IMR-90 (cell line): ENCODE measurements around the gene OR4K17. TPM values are rescaled to one million over a fixed set of nuclear protein-coding genes. Genes with fewer than 3 reads are reported as not detected.

Experiments
- ATAC-seq: fragments of 200-7000 bp; cut with Tn5 transposase; 2 replicates; pipeline ENCODE4 v1.9.1; 2020; ENCODE audit warnings: low read depth, mild to moderate bottlenecking, moderate library complexity
- BruUV-seq: library from RNA; stranded (reverse); fragments of 400-500 nt; replicated peaks from 2 replicates; lab custom pipeline; 2021; lab: Mats Ljungman, UMichigan
- CTCF ChIA-PET: fragments of 300-600 bp; formaldehyde crosslinking; extraction: SDS; loops from one replicate; lab custom pipeline; 2021; ENCODE audit warnings: antibody characterized with exemption; lab: Yijun Ruan, JAX
- POLR2A ChIA-PET: fragments of 300-600 bp; sonication (Branson Sonifier 250); formaldehyde crosslinking; loops from one replicate; lab custom pipeline; 2022; ENCODE audit warnings: antibody characterized with exemption; ENCODE audit not compliant: unreplicated experiment; lab: Charles Lee
- DNase-seq: peaks from one replicate; pipeline ENCODE4 v3.0.0; 2013
- H2AFZ ChIP-seq: replicated peaks from 2 replicates; pipeline ENCODE3; 2013; ENCODE audit warnings: low read length, mild to moderate bottlenecking; ENCODE audit not compliant: poor library complexity
- H2AK5ac ChIP-seq: 2 replicates; pipeline ENCODE4 v1.6.1; 2013; ENCODE audit warnings: low read depth, low read length, inconsistent platforms
- H2AK9ac ChIP-seq: replicated peaks from 2 replicates; pipeline ENCODE3; 2013; ENCODE audit warnings: mild to moderate bottlenecking, low read depth, low read length, moderate library complexity; ENCODE audit not compliant: poor library complexity
- H2BK120ac ChIP-seq: 2 replicates; pipeline ENCODE4 v1.6.1; 2013; ENCODE audit warnings: low read depth, low read length, inconsistent platforms
- H2BK15ac ChIP-seq: 3 replicates; pipeline ENCODE4 v1.6.1; 2013; ENCODE audit warnings: low read depth, low read length, inconsistent platforms
- H2BK20ac ChIP-seq: 2 replicates; pipeline ENCODE4 v1.6.1; 2013; ENCODE audit warnings: low read depth, mild to moderate bottlenecking, inconsistent platforms, low read length, moderate library complexity
- H2BK5ac ChIP-seq: 2 replicates; pipeline ENCODE4 v1.6.1; 2013; ENCODE audit warnings: mild to moderate bottlenecking, low read depth, low read length, inconsistent platforms; ENCODE audit not compliant: poor library complexity, severe bottlenecking
- H3K14ac ChIP-seq: replicated peaks from 2 replicates; pipeline ENCODE4 v1.6.1; 2013; ENCODE audit warnings: low read depth, low read length, inconsistent platforms
- H3K18ac ChIP-seq: 2 replicates; pipeline ENCODE4 v1.6.1; 2013; ENCODE audit warnings: low read depth, low read length, control low read depth
- H3K23ac ChIP-seq: 2 replicates; pipeline ENCODE4 v1.6.1; 2013; ENCODE audit warnings: low read depth, low read length, inconsistent platforms
- H3K27ac ChIP-seq: 2 replicates; pipeline ENCODE4 v1.5.1; 2013; ENCODE audit warnings: mild to moderate bottlenecking, control low read depth, low read length; ENCODE audit not compliant: insufficient read depth
- H3K27me3 ChIP-seq: 2 replicates; pipeline ENCODE4 v1.6.1; 2013; ENCODE audit warnings: low read length; ENCODE audit not compliant: control insufficient read depth, insufficient read depth
- H3K36me3 ChIP-seq: 2 replicates; pipeline ENCODE4 v1.6.1; 2013; ENCODE audit warnings: low read length, mixed read lengths; ENCODE audit not compliant: control insufficient read depth, insufficient read depth
- H3K4ac ChIP-seq: 2 replicates; pipeline ENCODE4 v1.6.1; 2013; ENCODE audit warnings: low read depth, low read length, inconsistent platforms
- H3K4me1 ChIP-seq: 2 replicates; pipeline ENCODE4 v1.6.1; 2013; ENCODE audit warnings: low read length, mixed read lengths; ENCODE audit not compliant: control insufficient read depth, insufficient read depth
- H3K4me2 ChIP-seq: 2 replicates; pipeline ENCODE4 v1.6.1; 2013; ENCODE audit warnings: low read depth, mild to moderate bottlenecking, control low read depth, low read length, moderate library complexity
- H3K4me3 ChIP-seq: 2 replicates; pipeline ENCODE4 v1.5.1; 2013; ENCODE audit warnings: low read depth, mild to moderate bottlenecking, control low read depth, low read length, moderate library complexity; ENCODE audit not compliant: insufficient read depth
- H3K56ac ChIP-seq: 2 replicates; pipeline ENCODE4 v1.6.1; 2013; ENCODE audit warnings: low read length, inconsistent platforms; ENCODE audit not compliant: insufficient read depth; ENCODE audit errors: extremely low read depth
- H3K79me1 ChIP-seq, 2 experiments: 2 replicates each; pipeline ENCODE4 v1.6.1; 2013; ENCODE audit warnings: low read length in 2 of 2, inconsistent platforms in 1 of 2, low read depth in 1 of 2
- H3K9ac ChIP-seq: 2 replicates; pipeline ENCODE4 v1.6.1; 2013; ENCODE audit warnings: low read depth, low read length, control low read depth
- H3K9me1 ChIP-seq: 2 replicates; pipeline ENCODE4 v1.6.1; 2013; ENCODE audit warnings: low read length, inconsistent platforms; ENCODE audit not compliant: insufficient read depth
- H3K9me3 ChIP-seq: 2 replicates; pipeline ENCODE4 v1.6.1; 2013; ENCODE audit warnings: low read length; ENCODE audit not compliant: control insufficient read depth, insufficient read depth
- H4K20me1 ChIP-seq: 2 replicates; pipeline ENCODE4 v1.6.1; 2013; ENCODE audit warnings: low read length, inconsistent platforms; ENCODE audit not compliant: insufficient read depth
- H4K5ac ChIP-seq: 2 replicates; pipeline ENCODE4 v1.6.1; 2013; ENCODE audit warnings: mild to moderate bottlenecking, low read depth, low read length, control low read depth
- H4K8ac ChIP-seq, 2 experiments: 2 replicates each; pipeline ENCODE4 v1.6.1; 2013; ENCODE audit warnings: low read depth in 2 of 2, low read length in 2 of 2, control low read depth in 1 of 2, inconsistent platforms in 1 of 2
- H4K91ac ChIP-seq: 2 replicates; pipeline ENCODE4 v1.6.1; 2013; ENCODE audit warnings: low read depth, low read length, inconsistent platforms; ENCODE audit not compliant: insufficient read depth
- BHLHE40 ChIP-seq: fragments of 150-350 bp; IDR thresholded peaks from 2 replicates; pipeline ENCODE4 v1.6.1; 2016; ENCODE audit warnings: mild to moderate bottlenecking, low read depth, low read length
- CEBPB ChIP-seq: IDR thresholded peaks from 2 replicates; pipeline ENCODE4 v1.6.1; 2012; ENCODE audit warnings: low read depth, low read length, improper control_type of control experiment
- CHD1 ChIP-seq: IDR thresholded peaks from 2 replicates; pipeline ENCODE4 v1.6.1; 2012; ENCODE audit warnings: low read depth, low read length, improper control_type of control experiment
- FOS ChIP-seq: fragments of 150-350 bp; IDR thresholded peaks from 2 replicates; pipeline ENCODE4 v1.6.1; 2016; ENCODE audit warnings: low read depth, low read length
- MAFK ChIP-seq: IDR thresholded peaks from 2 replicates; pipeline ENCODE4 v1.6.1; 2012; ENCODE audit warnings: low read depth, low read length, improper control_type of control experiment
- MAZ ChIP-seq: IDR thresholded peaks from 2 replicates; pipeline ENCODE4 v1.6.1; 2012; ENCODE audit warnings: low read depth, mild to moderate bottlenecking, low read length, improper control_type of control experiment, moderate library complexity, borderline replicate concordance
- MXI1 ChIP-seq: IDR thresholded peaks from 2 replicates; pipeline ENCODE4 v1.6.1; 2012; ENCODE audit warnings: low read depth, mild to moderate bottlenecking, low read length, moderate library complexity, borderline replicate concordance
- NFE2L2 ChIP-seq: fragments of 150-350 bp; IDR thresholded peaks from 2 replicates; pipeline ENCODE4 v1.6.1; 2016; ENCODE audit warnings: low read depth, mild to moderate bottlenecking, low read length
- POLR2A ChIP-seq: IDR thresholded peaks from 2 replicates; pipeline ENCODE4 v1.6.1; 2012; ENCODE audit warnings: mild to moderate bottlenecking, low read depth, low read length
- RAD21 ChIP-seq: IDR thresholded peaks from 2 replicates; pipeline ENCODE4 v1.6.1; 2012; ENCODE audit warnings: low read length, improper control_type of control experiment
- RCOR1 ChIP-seq: IDR thresholded peaks from 2 replicates; pipeline ENCODE4 v1.6.1; 2012; ENCODE audit warnings: mild to moderate bottlenecking, low read length, improper control_type of control experiment; ENCODE audit not compliant: insufficient replicate concordance
- RFX5 ChIP-seq: IDR thresholded peaks from 2 replicates; pipeline ENCODE4 v1.8.0; 2012; ENCODE audit warnings: low read depth, mild to moderate bottlenecking, low read length, moderate library complexity
- SMC3 ChIP-seq: fragments of 150-350 bp; IDR thresholded peaks from 2 replicates; pipeline ENCODE4 v1.6.1; 2016; ENCODE audit warnings: low read depth, mild to moderate bottlenecking, antibody characterized with exemption, low read length, moderate library complexity
- WGBS, 2 experiments: methylation state at CpG; one replicate each; pipeline versions ENCODE4 v1.1.5 to v1.1.7; 2013; ENCODE audit warnings: missing lambda C conversion rate in 2 of 2; ENCODE audit not compliant: insufficient read length in 1 of 2; ENCODE audit errors: extremely low coverage in 2 of 2; 5-methylcytosine and 5-hydroxymethylcytosine counted together
- dilution Hi-C: fragments of 300-500 bp; cut with HindIII; formaldehyde crosslinking; loops from one replicate; pipeline ENCODE4 v1.14.3; 2018; ENCODE audit warnings: low sequenced_read_pairs; ENCODE audit not compliant: unreplicated experiment
- in situ Hi-C: fragments of 300-500 bp; cut with MboI; formaldehyde crosslinking; loops from 3 replicates; pipeline ENCODE4 v1.14.3; 2019; ENCODE audit warnings: low sequenced_read_pairs, inconsistent platforms, mixed read lengths
- intact Hi-C: fragments of 100-400 bp; cut with micrococcal nuclease; formaldehyde crosslinking; loops from 2 replicates; pipeline ENCODE4 v1.10.0; 2022
- polyA plus RNA-seq, 3 experiments: library from polyadenylated mRNA; depleted of rRNA; stranded (reverse); fragments of >200 nt; gene quantifications; 2 replicates each; pipeline ENCODE4 v1.2.3, GENCODE V29; 2012; ENCODE audit warnings: low replicate concordance in 1 of 3
- total RNA-seq: library from RNA; depleted of rRNA; stranded (reverse); fragments of >200 nt; gene quantifications from 2 replicates; pipeline ENCODE4 v1.2.3, GENCODE V29; 2012
- TF ChIP-seq, protein P1 (sequence below): conservative IDR thresholded peaks from 2 replicates; pipeline ENCODE4 v1.5.1; 2012; ENCODE audit warnings: mild to moderate bottlenecking, low read depth, low read length, improper control_type of control experiment
- TF ChIP-seq, protein P2 (sequence below): fragments of 150-350 bp; IDR thresholded peaks from 2 replicates; pipeline ENCODE4 v1.6.1; 2017; ENCODE audit warnings: mild to moderate bottlenecking, antibody characterized with exemption, low read length, low read depth
- TF ChIP-seq, protein P3 (sequence below): fragments of 150-350 bp; IDR thresholded peaks from 2 replicates; pipeline ENCODE4 v1.6.1; 2016; ENCODE audit warnings: low read depth, mild to moderate bottlenecking, low read length, moderate library complexity, borderline replicate concordance

Gene OR4K17
- total and polyA plus RNA-seq, 2 of the 4 experiments (the other 2 are of a cell fraction), result not detected

DNA sequence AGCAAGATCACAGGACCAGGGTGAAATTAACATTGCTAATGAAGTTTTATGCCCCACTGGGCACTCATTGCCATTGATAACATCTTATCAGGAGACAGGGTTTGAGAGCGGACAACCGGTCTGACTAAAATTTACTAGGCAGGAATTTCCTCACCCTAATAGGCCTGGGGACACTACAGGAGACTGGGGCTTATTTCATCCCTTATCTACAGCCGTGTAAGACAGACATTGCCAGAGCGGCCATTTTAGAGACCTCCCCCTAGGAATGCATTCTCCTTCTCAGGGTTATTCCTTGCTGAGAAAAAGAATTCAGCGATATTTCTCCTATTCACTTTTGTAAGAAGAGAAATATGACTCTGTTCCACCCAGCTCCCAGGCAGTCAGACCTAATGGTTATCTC is 8.3 kb downstream of the OR4K17 start:
- H3K27ac ChIP-seq, result no peak overlapping the region
- H2BK120ac ChIP-seq, result no peak overlapping the region
- WGBS, 2 experiments, result no CpG with 5 or more reads among the region's 5 CpGs
- dilution Hi-C loops (no loop called here), intact Hi-C loops (no loop called here), in situ Hi-C loops (no loop called here)
- no peaks in the 10 kb centered on the region for H4K20me1 ChIP-seq
- no peak overlapping the region for H4K8ac ChIP-seq
- no peak overlapping the region for H2BK15ac ChIP-seq
- H3K9me1 ChIP-seq, result no peaks in the 10 kb centered on the region
- no peak overlapping the region for H2AFZ ChIP-seq
- no peak overlapping the region for H2BK20ac ChIP-seq
- H2BK5ac ChIP-seq, result no peak overlapping the region
- H3K4me1 ChIP-seq, result no peaks in the 10 kb centered on the region
- no peak overlapping the region for H3K14ac ChIP-seq
- ATAC-seq (no peak), DNase-seq (no peak)
- peaks cover 9% of the 10 kb centered on the region; the same call in 1 of the 2 replicates for H3K9me3 ChIP-seq
- H4K5ac ChIP-seq, result no peak overlapping the region
- H3K4me3 ChIP-seq, result no peak overlapping the region
- no peak overlapping the region for H3K23ac ChIP-seq
- no TSS peak for BruUV-seq
- no peak overlapping the region for H3K9ac ChIP-seq
- no peaks in the 10 kb centered on the region for H3K79me1 ChIP-seq
- H3K4me2 ChIP-seq, result no peak overlapping the region
- no peak overlapping the region for H2AK9ac ChIP-seq
- no peak overlapping the region for H4K91ac ChIP-seq
- no peak overlapping the region for H3K4ac ChIP-seq
- CTCF ChIA-PET, result no interaction called here
- no peak overlapping the region for H2AK5ac ChIP-seq
- H3K18ac ChIP-seq, result no peak overlapping the region
- no peaks in the 10 kb centered on the region for H3K27me3 ChIP-seq
- H3K56ac ChIP-seq, result no peak overlapping the region
- POLR2A ChIA-PET, result no interaction called here
- TF ChIP-seq SMC3 (no peak), RAD21 (no peak), BHLHE40 (no peak), RFX5 (no peak), RCOR1 (no peak), MAFK (no peak), CEBPB (no peak), NFE2L2 (no peak), CHD1 (no peak), FOS (no peak), MAZ (no peak), POLR2A (no peak), MXI1 (no peak)
- TF ChIP-seq, protein P1, sequence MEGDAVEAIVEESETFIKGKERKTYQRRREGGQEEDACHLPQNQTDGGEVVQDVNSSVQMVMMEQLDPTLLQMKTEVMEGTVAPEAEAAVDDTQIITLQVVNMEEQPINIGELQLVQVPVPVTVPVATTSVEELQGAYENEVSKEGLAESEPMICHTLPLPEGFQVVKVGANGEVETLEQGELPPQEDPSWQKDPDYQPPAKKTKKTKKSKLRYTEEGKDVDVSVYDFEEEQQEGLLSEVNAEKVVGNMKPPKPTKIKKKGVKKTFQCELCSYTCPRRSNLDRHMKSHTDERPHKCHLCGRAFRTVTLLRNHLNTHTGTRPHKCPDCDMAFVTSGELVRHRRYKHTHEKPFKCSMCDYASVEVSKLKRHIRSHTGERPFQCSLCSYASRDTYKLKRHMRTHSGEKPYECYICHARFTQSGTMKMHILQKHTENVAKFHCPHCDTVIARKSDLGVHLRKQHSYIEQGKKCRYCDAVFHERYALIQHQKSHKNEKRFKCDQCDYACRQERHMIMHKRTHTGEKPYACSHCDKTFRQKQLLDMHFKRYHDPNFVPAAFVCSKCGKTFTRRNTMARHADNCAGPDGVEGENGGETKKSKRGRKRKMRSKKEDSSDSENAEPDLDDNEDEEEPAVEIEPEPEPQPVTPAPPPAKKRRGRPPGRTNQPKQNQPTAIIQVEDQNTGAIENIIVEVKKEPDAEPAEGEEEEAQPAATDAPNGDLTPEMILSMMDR, result no peak
- TF ChIP-seq, protein P2, sequence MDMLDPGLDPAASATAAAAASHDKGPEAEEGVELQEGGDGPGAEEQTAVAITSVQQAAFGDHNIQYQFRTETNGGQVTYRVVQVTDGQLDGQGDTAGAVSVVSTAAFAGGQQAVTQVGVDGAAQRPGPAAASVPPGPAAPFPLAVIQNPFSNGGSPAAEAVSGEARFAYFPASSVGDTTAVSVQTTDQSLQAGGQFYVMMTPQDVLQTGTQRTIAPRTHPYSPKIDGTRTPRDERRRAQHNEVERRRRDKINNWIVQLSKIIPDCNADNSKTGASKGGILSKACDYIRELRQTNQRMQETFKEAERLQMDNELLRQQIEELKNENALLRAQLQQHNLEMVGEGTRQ, result no peak
- TF ChIP-seq, protein P3, sequence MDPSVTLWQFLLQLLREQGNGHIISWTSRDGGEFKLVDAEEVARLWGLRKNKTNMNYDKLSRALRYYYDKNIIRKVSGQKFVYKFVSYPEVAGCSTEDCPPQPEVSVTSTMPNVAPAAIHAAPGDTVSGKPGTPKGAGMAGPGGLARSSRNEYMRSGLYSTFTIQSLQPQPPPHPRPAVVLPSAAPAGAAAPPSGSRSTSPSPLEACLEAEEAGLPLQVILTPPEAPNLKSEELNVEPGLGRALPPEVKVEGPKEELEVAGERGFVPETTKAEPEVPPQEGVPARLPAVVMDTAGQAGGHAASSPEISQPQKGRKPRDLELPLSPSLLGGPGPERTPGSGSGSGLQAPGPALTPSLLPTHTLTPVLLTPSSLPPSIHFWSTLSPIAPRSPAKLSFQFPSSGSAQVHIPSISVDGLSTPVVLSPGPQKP, result no peak
- H3K36me3 ChIP-seq, result no peaks in the 10 kb centered on the region
